Retinal pigment epithelial cell (primary cell): ENCODE data around the gene TUT1.
A peak's percentile ranks its signal among the peaks of the same experiment; 100 is the strongest.
"Not testable (repeated sequence)": the region's sequence is repeated elsewhere in the genome, so short reads cannot be mapped to it uniquely, and the experiment has no call there.

Experiments used
- DNase-seq: peaks from one replicate; pipeline ENCODE4 v3.0.0-alpha.2; 2010; ENCODE audit warnings: low read depth
- H3K4me3 ChIP-seq: 2 replicates; pipeline ENCODE4 v1.5.1; 2011; ENCODE audit warnings: mild to moderate bottlenecking, low read length, control low read depth, moderate library complexity
- TF ChIP-seq, protein P1 (sequence below): conservative IDR thresholded peaks from 2 replicates; pipeline ENCODE4 v1.5.1; 2011; ENCODE audit warnings: low read depth, low read length, control low read depth, inconsistent platforms

TUT1 gene

DNA sequence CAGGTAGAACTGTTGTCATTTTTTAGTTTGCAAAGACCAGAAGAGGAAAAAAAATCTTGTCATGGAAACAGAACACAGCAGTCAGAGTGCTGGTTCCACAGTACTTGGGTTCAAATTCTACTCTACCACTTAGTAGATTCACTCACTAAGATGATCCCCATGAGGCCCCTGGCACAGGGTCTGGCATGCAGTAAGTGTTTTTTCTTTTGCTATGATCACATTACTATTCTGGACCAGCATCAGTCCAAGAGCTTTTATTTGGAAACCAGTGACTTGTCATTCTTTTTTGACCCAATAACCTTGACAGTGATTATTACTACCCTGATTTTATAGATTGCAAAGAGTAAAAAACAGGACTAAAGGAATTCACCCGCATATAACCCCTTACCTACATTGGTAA, 21.7 kb downstream of the TUT1 start:
- H3K4me3 ChIP-seq: no peak overlapping the region
- no peak for DNase-seq
- TF ChIP-seq, protein P1, sequence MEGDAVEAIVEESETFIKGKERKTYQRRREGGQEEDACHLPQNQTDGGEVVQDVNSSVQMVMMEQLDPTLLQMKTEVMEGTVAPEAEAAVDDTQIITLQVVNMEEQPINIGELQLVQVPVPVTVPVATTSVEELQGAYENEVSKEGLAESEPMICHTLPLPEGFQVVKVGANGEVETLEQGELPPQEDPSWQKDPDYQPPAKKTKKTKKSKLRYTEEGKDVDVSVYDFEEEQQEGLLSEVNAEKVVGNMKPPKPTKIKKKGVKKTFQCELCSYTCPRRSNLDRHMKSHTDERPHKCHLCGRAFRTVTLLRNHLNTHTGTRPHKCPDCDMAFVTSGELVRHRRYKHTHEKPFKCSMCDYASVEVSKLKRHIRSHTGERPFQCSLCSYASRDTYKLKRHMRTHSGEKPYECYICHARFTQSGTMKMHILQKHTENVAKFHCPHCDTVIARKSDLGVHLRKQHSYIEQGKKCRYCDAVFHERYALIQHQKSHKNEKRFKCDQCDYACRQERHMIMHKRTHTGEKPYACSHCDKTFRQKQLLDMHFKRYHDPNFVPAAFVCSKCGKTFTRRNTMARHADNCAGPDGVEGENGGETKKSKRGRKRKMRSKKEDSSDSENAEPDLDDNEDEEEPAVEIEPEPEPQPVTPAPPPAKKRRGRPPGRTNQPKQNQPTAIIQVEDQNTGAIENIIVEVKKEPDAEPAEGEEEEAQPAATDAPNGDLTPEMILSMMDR: no peak

DNA sequence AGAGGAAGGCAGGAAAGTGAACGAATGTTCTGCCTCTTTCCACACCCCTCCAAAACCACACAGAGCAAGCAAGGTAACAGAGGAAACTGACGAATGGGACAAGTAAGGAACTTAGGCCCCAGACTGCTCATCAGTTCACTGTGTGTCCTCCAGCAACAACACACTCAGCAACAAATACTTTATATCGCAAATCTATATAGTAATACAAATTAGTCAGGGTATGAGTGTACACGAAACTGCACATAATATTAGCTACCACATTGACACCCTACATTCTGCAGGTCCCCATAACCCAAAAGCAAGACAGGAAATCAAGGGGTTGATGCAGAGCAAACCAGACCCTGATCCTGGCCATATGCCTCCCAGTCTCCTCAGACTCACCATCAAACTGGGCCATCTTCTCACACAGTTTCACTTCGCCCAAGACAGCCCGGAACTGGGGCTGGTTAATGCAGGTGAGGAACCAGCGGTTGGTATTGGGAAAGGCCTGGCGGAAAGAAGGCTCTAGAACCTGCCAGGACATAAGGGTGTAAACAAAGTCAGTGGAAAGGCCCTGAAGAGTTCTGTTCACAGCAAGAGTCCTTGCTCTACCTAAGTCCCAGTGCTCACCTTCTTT, 24.2 kb downstream of the TUT1 start:
- H3K4me3 ChIP-seq: no peak overlapping the region
- TF ChIP-seq, protein P1: no peak
- DNase-seq: no peak

DNA sequence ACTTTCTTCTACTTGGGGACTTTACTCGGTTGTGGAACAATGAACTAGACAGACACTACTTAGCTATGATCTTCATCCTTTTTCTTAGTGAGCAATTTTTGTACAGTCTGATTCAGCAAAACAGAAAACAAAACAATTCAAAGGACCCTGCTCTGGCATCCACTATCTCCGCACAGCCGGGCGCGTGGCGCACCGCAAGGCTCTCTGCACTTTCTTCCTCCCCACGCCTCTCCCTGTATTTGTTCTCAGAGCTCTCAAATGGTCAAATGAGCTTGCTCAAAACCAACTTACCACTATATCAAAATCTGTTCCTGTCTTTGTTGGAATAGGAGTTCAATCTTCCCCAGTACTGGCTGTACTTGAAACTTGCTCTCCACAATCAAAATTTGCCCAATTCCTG, 25.1 kb downstream of the TUT1 start:
- H3K4me3 ChIP-seq: no peak overlapping the region
- TF ChIP-seq, protein P1: no peak
- no peak for DNase-seq

DNA sequence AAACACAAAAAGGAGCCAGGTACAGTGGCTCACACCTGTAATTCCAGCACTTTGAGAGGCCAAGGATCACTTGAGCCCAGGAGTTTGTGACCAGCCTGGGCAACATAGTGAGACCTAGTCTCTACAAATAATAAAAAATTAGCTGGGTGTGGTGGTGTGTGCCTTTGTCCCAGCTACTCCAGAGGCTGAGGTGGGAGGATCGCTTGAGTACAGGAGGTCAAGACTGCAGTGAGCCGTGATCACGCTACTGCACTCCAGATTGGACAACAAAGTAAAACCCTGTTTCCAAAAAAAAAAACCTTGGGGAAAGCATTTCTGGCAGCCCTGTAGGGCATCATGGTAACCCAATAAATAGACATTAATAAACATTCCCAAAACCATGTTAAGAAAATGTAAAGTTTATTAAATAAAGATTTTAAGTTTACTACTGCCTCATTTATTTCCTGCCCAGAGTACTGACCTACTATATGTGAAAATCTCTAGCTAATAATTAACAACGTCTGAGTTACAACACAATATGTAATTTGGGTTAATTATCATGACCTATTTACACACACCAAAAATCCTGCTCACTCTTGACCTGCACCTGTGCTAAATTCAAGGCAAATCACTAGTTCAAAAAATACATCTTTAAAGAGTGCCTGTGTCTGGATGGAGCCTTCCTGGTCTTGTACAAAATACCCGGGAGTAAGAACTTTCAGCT, 26.1 kb downstream of the TUT1 start:
- TF ChIP-seq, protein P1: no peak
- H3K4me3 ChIP-seq: no peak overlapping the region
- no peak for DNase-seq

DNA sequence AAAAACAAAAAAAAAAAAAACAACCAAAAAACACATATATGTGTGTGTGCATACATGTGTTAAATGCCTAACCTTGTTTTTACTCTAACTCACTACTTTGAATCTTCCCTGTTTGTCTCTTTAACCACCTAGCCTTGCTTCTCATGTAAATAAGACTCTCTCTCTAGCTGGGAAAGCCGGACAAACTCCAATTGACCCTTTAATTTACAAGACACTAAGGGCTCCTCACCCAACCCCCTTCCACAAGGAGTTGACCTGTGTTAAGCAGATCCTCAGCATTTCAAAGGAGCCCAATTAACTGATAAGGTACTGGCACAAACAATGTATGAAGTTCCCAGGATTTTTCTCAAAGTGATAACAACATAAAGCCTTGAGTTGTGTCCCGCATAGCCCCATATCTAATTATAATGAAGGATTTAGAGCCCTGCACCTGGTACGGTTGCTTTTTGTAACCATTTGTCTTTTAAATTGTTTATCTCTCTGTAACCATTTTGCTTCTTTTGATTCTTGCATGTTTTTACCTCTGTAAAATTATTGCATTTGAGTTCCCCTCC, 29.6 kb downstream of the TUT1 start:
- not testable (repeated sequence) for DNase-seq, H3K4me3 ChIP-seq

DNA sequence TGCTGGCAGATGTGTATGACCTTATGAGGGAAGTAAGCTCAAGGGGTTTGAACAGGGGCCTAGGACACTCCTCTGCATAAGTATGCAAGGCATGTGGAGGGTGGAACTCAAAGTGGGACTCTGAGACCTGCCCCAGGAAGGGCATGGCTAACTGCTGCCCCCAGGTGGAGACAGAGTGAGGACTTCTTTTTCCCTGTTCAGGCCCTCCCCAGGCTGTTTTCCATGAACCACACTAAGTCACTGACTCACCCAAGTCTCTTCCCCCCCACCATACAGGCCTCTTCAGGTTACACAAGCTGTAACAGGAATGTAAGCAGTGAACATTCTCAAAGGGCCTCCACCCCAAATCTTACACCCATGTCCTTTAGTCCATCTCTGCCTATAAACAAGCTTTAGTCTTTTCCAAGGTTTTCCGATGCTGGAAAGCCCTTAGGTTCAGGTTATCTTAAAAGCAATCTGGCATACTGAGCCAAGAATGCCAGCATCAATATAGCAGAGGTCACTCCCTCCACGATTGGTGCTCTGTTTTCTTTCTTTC, 30.7 kb downstream of the TUT1 start:
- TF ChIP-seq, protein P1: peak; percentile 94
- H3K4me3 ChIP-seq: no peak overlapping the region
- DNase-seq: peak; percentile 93

DNA sequence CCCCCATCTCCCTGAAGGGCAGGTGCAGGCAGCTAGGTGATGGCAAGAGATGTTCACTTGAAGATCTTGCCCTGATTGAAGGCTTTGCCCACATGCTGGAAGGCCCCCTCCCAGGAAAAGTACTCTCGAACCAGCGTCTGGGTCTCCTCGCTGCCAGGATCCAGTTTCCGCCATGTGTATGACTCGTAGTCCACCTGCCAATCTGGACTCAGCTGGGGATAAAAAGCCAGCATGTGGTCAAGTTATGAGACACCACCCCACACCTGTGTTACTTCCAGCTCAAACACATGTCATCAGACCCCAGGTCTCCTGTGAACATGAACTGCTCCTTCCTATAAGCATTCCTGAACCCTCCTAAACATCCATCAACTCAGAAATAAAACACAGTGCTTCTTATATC, 31.7 kb downstream of the TUT1 start:
- not testable (repeated sequence) for H3K4me3 ChIP-seq, DNase-seq

DNA sequence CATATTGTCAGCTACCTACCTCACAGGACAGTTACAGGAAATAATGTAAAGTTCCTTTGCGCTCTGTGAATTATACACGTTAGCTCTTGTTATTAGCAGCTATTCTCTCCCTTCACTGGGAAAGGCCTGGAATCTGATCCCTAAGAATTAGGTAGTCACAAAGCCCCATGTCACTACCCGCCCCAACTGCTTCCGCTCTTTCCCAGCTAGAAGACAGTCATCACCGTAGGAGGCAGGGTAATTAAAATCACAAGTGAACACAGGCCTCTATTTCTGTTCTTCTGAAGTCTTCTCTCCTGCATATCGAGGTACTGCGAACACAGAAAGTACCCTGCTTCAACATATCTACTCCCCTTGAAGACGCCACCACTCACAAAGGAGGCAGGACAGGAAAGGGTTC, 32.1 kb downstream of the TUT1 start:
- H3K4me3 ChIP-seq: no peak overlapping the region
- TF ChIP-seq, protein P1: no peak
- DNase-seq: no peak
